Astrocyte (in vitro differentiated cells and primary cell): ENCODE data around the gene CRYBB1. TPM values are rescaled to one million over a fixed set of nuclear protein-coding genes. Genes with fewer than 3 reads are reported as not detected.
A peak's percentile ranks its signal among the peaks of the same experiment; 100 is the strongest.

Experiments used
- DNase-seq: peaks from one replicate; pipeline ENCODE4 v3.0.0-alpha.2; 2010; ENCODE audit warnings: low read depth
- FAIRE-seq: peaks from 2 replicates; lab custom pipeline; 2011; peaks lifted over from hg19 to GRCh38; lab: Jason Lieb, UNC
- H2AFZ ChIP-seq: 2 replicates; pipeline ENCODE4 v1.6.0; 2012; ENCODE audit warnings: low read depth, low read length, inconsistent platforms
- H3K27ac ChIP-seq: 2 replicates; pipeline ENCODE4 v1.5.1; 2011; ENCODE audit warnings: low read depth, low read length, inconsistent platforms
- H3K27me3 ChIP-seq: 2 replicates; pipeline ENCODE4 v1.6.0; 2011; ENCODE audit warnings: low read length, inconsistent platforms; ENCODE audit not compliant: insufficient read depth
- H3K36me3 ChIP-seq: 2 replicates; pipeline ENCODE4 v1.5.1; 2011; ENCODE audit warnings: low read length, inconsistent platforms; ENCODE audit not compliant: insufficient read depth
- H3K4me1 ChIP-seq: 2 replicates; pipeline ENCODE4 v1.5.1; 2011; ENCODE audit warnings: low read length, inconsistent platforms; ENCODE audit not compliant: insufficient read depth
- H3K4me2 ChIP-seq: 2 replicates; pipeline ENCODE4 v1.6.0; 2012; ENCODE audit warnings: low read length, inconsistent platforms
- H3K4me3 ChIP-seq: 2 replicates; pipeline ENCODE4 v1.5.1; 2011; ENCODE audit warnings: low read depth, mild to moderate bottlenecking, low read length, inconsistent platforms; ENCODE audit not compliant: insufficient read depth
- H3K79me2 ChIP-seq: 2 replicates; pipeline ENCODE4 v1.6.0; 2012; ENCODE audit warnings: mild to moderate bottlenecking, low read length, inconsistent platforms; ENCODE audit not compliant: insufficient read depth
- H3K9ac ChIP-seq: 2 replicates; pipeline ENCODE4 v1.6.0; 2012; ENCODE audit warnings: mild to moderate bottlenecking, low read length, inconsistent platforms
- H3K9me3 ChIP-seq: 2 replicates; pipeline ENCODE4 v1.5.1; 2012; ENCODE audit warnings: low read depth, mild to moderate bottlenecking, low read length, inconsistent platforms; ENCODE audit not compliant: insufficient read depth
- H4K20me1 ChIP-seq: 2 replicates; pipeline ENCODE4 v1.6.0; 2012; ENCODE audit warnings: low read length, inconsistent platforms; ENCODE audit not compliant: insufficient read depth
- H3K27ac Mint-ChIP-seq: one replicate; pipeline ENCODE4 v1.8.0; 2021; ENCODE audit warnings: mild to moderate bottlenecking, mixed read lengths; ENCODE audit not compliant: unreplicated experiment
- H3K27me3 Mint-ChIP-seq: one replicate; pipeline ENCODE4 v1.8.0; 2021; ENCODE audit warnings: low read depth, mixed read lengths; ENCODE audit not compliant: unreplicated experiment
- H3K36me3 Mint-ChIP-seq: one replicate; pipeline ENCODE4 v1.8.0; 2021; ENCODE audit warnings: low read depth, mixed read lengths; ENCODE audit not compliant: unreplicated experiment
- H3K4me1 Mint-ChIP-seq: one replicate; pipeline ENCODE4 v1.8.0; 2021; ENCODE audit warnings: low read depth, mixed read lengths; ENCODE audit not compliant: unreplicated experiment
- H3K4me3 Mint-ChIP-seq: one replicate; pipeline ENCODE4 v1.8.0; 2021; ENCODE audit warnings: mild to moderate bottlenecking, moderate library complexity, mixed read lengths; ENCODE audit not compliant: unreplicated experiment
- H3K9me3 Mint-ChIP-seq: one replicate; pipeline ENCODE4 v1.8.0; 2021; ENCODE audit warnings: mild to moderate bottlenecking, mixed read lengths; ENCODE audit not compliant: unreplicated experiment
- CTCF ChIP-seq: IDR thresholded peaks from 2 replicates; pipeline ENCODE4 v1.5.1; 2011; ENCODE audit warnings: low read depth, mild to moderate bottlenecking, inconsistent platforms, low read length, moderate library complexity; ENCODE audit not compliant: insufficient read depth
- EZH2 ChIP-seq: IDR thresholded peaks from 2 replicates; pipeline ENCODE4 v1.6.1; 2012; ENCODE audit warnings: mild to moderate bottlenecking, low read length, inconsistent platforms; ENCODE audit not compliant: insufficient read depth
- total RNA-seq: library from RNA; stranded (reverse); gene quantifications from 2 replicates; pipeline ENCODE4 v1.2.1, GENCODE V29; 2021

Gene CRYBB1
- total RNA-seq, 1 donor from 2014 or later = not detected

DNA sequence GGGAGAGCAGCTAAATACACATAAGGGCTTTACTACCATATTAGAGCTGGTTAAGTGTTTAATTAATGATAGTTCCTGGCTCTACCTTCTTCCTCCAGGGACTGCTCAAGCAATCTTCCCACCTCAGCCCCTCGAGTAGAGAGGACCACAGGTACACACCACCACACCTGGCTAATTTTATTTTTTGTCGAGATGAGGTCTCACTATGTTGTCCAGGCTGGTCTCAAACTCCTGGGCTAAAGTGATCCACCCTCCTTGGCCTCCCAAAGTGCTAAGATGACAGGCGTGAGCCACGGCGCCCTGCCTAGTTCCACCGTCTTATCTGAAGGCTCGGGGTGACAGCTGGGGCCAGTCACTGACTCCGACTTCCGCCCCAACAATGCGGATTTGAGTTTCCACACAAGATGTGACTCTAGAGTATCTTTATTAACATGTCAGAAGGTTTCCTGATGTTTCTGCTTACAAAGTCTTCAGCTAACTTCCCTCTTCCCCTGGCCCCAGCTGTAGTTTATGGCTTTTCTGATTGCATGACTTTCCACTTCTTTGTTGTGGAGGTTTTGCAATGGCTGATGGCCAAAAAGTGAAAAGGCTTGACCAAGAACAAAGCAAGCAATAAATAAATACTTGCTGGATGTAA is 44.7 kb downstream of the CRYBB1 start:
- Histone ChIP-seq H3K27ac (no peak overlapping the region), H2AFZ (no peak overlapping the region), H3K4me1 (peaks cover 4% of the 10 kb centered on the region), H3K9me3 (no peaks in the 10 kb centered on the region), H3K36me3 (no peaks in the 10 kb centered on the region), H3K9ac (no peak overlapping the region), H3K4me3 (no peak overlapping the region), H3K79me2 (peaks cover 78% of the 10 kb centered on the region), H4K20me1 (peaks cover 75% of the 10 kb centered on the region), H3K4me2 (no peak overlapping the region), H3K27me3 (no peaks in the 10 kb centered on the region)
- no peak overlapping the region for H3K4me3 Mint-ChIP-seq
- H3K36me3 Mint-ChIP-seq = peaks cover 7% of the 10 kb centered on the region
- DNase-seq (no peak), FAIRE-seq (no peak)
- no peak for TF ChIP-seq CTCF
- no peak for TF ChIP-seq EZH2
- peak overlapping the region; percentile 54 for H3K27ac Mint-ChIP-seq
- no peaks in the 10 kb centered on the region for H3K9me3 Mint-ChIP-seq
- peaks cover 20% of the 10 kb centered on the region for H3K4me1 Mint-ChIP-seq
- H3K27me3 Mint-ChIP-seq = no peaks in the 10 kb centered on the region

GRCh38 chr22:26570864-26571525 is 46.8 kb downstream of the CRYBB1 start:
- peaks cover 84% of the 10 kb centered on the region for H4K20me1 ChIP-seq
- H3K27me3 ChIP-seq = no peaks in the 10 kb centered on the region
- no peak for DNase-seq
- TF ChIP-seq CTCF = no peak
- no peak for TF ChIP-seq EZH2
- no peak overlapping the region for H2AFZ ChIP-seq
- H3K9me3 ChIP-seq = no peaks in the 10 kb centered on the region
- peaks cover 17% of the 10 kb centered on the region for H3K4me1 Mint-ChIP-seq
- H3K79me2 ChIP-seq = peaks cover 79% of the 10 kb centered on the region
- H3K36me3 ChIP-seq = peaks cover 3% of the 10 kb centered on the region
- no peaks in the 10 kb centered on the region for H3K9me3 Mint-ChIP-seq
- no peak overlapping the region for H3K4me2 ChIP-seq
- H3K27ac ChIP-seq = no peak overlapping the region
- no peak overlapping the region for H3K9ac ChIP-seq
- H3K4me1 ChIP-seq = peaks cover 5% of the 10 kb centered on the region
- no peak overlapping the region for H3K4me3 Mint-ChIP-seq
- peaks cover 4% of the 10 kb centered on the region for H3K36me3 Mint-ChIP-seq
- peak overlapping the region; percentile 58 for H3K27ac Mint-ChIP-seq
- no peak overlapping the region for H3K4me3 ChIP-seq
- no peaks in the 10 kb centered on the region for H3K27me3 Mint-ChIP-seq
- no peak for FAIRE-seq

GRCh38 chr22:26570115-26570514 is 47.7 kb downstream of the CRYBB1 start:
- Histone ChIP-seq H3K4me3 (no peak overlapping the region), H4K20me1 (peaks cover 81% of the 10 kb centered on the region), H3K79me2 (peaks cover 76% of the 10 kb centered on the region), H3K27ac (no peak overlapping the region), H3K9ac (no peak overlapping the region), H3K4me2 (peak overlapping the region; percentile 48), H2AFZ (no peak overlapping the region), H3K4me1 (peaks cover 5% of the 10 kb centered on the region), H3K36me3 (peaks cover 3% of the 10 kb centered on the region), H3K27me3 (no peaks in the 10 kb centered on the region), H3K9me3 (no peaks in the 10 kb centered on the region)
- no peaks in the 10 kb centered on the region for H3K27me3 Mint-ChIP-seq
- peak overlapping the region; percentile 82 for H3K27ac Mint-ChIP-seq
- DNase-seq (no peak), FAIRE-seq (no peak)
- H3K36me3 Mint-ChIP-seq = peaks cover 4% of the 10 kb centered on the region
- H3K4me1 Mint-ChIP-seq = peaks cover 14% of the 10 kb centered on the region
- no peaks in the 10 kb centered on the region for H3K9me3 Mint-ChIP-seq
- TF ChIP-seq CTCF = no peak
- H3K4me3 Mint-ChIP-seq = no peak overlapping the region
